K562 (cell line): ENCODE measurements around the gene OXTR.

Experiments used
- PHB ChIP-seq: fragments of 250-450 bp; sonication (Bioruptor Pico); IDR thresholded peaks from 2 replicates; pipeline ENCODE4 v1.5.0; 2021
- RCOR1 ChIP-seq, 2 experiments: IDR thresholded peaks; 2 replicates each; pipeline ENCODE4 v1.6.1; 2012; ENCODE audit warnings: low read depth in 2 of 2, low read length in 2 of 2, borderline replicate concordance in 1 of 2, improper control_type of control experiment in 1 of 2

DNA sequence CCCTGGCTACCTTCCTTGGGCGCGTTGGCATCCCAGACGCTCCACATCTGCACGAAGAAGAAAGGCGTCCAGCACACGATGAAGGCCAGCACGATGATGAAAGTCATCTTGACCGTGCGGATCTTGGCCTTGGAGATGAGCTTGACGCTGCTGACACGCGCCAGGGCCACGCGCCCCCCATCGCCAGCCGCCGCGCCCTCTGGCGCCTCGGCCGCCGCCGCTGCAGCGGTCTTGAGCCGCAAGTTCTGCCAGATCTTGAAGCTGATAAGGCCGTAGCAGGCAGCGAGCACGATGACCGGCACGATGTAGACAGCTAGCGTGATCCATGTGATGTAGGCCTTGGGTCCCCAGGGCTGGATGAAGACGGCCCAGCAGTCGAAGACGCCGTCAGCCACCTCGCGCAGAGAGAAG is 2.2 kb downstream of the OXTR start:
- TF ChIP-seq PHB (CRISPR knock-in tag) (no peak), RCOR1 (IDR thresholded peaks at IDR 0.05; ENCODE audit: borderline replicate concordance in 1 of 2, low read depth in 2 of 2, low read length in 2 of 2) (no peak)
